Fibroblast of skin of back (primary cell): ENCODE measurements around the gene VMO1.

Experiments used
- DNase-seq: peaks from one replicate; pipeline ENCODE4 v3.0.0-alpha.2; 2013

VMO1 gene

GRCh38 chr17:4800462-4801196 is 14.5 kb upstream of the VMO1 start:
- no peak for DNase-seq

GRCh38 chr17:4796552-4796920 is 10.4 kb upstream of the VMO1 start:
- DNase-seq, result peak; percentile 51

- DNase-seq, result no peak
These were observed 9.0 kb upstream of the VMO1 start for GRCh38 chr17:4795168-4795567.

GRCh38 chr17:4790705-4791088 is 4.5 kb upstream of the VMO1 start:
- DNase-seq, result no peak

GRCh38 chr17:4789951-4790704 is 4.0 kb upstream of the VMO1 start:
- DNase-seq, result peak; percentile 88

- no peak for DNase-seq
These were observed 3.5 kb upstream of the VMO1 start for GRCh38 chr17:4789701-4789950.

GRCh38 chr17:4788807-4789700 is 2.9 kb upstream of the VMO1 start, which contains the start of gene GLTPD2:
Gene GLTPD2, plus strand, starts transcription at chr17:4788964. Its CDS starts 48 bp downstream, at chr17:4789012.
- DNase-seq, result no peak

GRCh38 chr17:4788159-4788806 is 2.1 kb upstream of the VMO1 start:
- no peak for DNase-seq

- no peak for DNase-seq
These were observed 352 bp upstream of the VMO1 start for GRCh38 chr17:4786516-4786915.

- DNase-seq, result no peak
These were observed 656 bp downstream of the VMO1 start for GRCh38 chr17:4785311-4786105.

GRCh38 chr17:4782652-4783051 is 3.5 kb downstream of the VMO1 start:
- DNase-seq, result no peak

- DNase-seq, result no peak
These were observed 5.7 kb downstream of the VMO1 start for GRCh38 chr17:4780325-4780955.

- DNase-seq, result no peak
These were observed 8.0 kb downstream of the VMO1 start for GRCh38 chr17:4777969-4778760.

GRCh38 chr17:4772235-4772613 is 13.9 kb downstream of the VMO1 start:
- DNase-seq, result no peak

GRCh38 chr17:4771519-4772234 is 14.5 kb downstream of the VMO1 start, which contains the start of gene TM4SF5:
Gene TM4SF5, plus strand, starts transcription at chr17:4771886. Its CDS starts 37 bp downstream, at chr17:4771923.
- DNase-seq, result no peak

GRCh38 chr17:4769628-4770027 is 16.5 kb downstream of the VMO1 start:
- peak; percentile 19 for DNase-seq

GRCh38 chr17:4768298-4768697 is 17.9 kb downstream of the VMO1 start:
- DNase-seq, result no peak

GRCh38 chr17:4766723-4767122 is 19.4 kb downstream of the VMO1 start:
- DNase-seq, result no peak

GRCh38 chr17:4766201-4766600 is 20.0 kb downstream of the VMO1 start:
- DNase-seq, result no peak

GRCh38 chr17:4764595-4764994 is 21.6 kb downstream of the VMO1 start:
- DNase-seq, result no peak
